ENCODE data around the gene PCGF2. TPM values are rescaled to one million over a fixed set of nuclear protein-coding genes. Genes with fewer than 3 reads are reported as not detected.
A peak's percentile ranks its signal among the peaks of the same experiment; 100 is the strongest.

PCGF2 gene
- total and polyA plus RNA-seq, 2 of the 8 experiments (the other 6 are each of a cell fraction or from before 2014, with no cell fraction given): 42.1 to 93.3 TPM

DNA sequence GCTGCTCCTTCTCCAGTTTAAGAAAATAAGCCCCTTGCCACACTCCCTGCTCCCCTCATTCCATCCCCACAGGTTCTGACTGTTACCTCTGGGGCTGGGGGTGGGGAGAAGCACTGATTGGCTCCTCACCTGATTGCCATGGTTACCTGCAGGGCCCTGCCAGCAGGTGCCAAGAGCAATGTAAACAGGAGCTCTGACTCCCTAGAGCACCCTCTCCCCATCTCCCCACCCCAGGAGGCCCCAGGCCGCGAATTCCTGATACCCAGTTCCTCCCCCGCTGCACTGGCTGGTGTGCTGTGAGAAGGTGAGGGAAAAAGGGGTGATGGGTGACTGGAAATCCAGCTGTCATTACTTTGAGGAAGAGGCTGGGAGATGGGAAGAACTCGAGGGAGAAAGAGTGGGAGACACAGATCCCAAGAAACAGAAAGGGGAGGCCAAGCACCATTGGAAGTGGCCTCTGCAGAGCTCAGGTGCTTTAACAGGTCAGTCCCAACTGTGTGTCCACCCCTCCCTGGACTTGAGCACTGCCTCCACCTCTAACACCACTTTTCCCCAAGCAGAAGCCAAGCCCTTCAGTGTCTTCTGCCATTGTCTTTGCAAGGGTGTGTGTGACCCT, 4.5 kb downstream of the PCGF2 start:
- H3K23ac ChIP-seq (ENCODE audit: insufficient read length): peak overlapping the region; percentile 70
- peaks cover 7 to 37% (median 22%) of the 10 kb centered on the region in 4 experiments for H3K4me1 ChIP-seq (replicated peaks in 1 of 4; ENCODE audit: control insufficient read depth in 3 of 4, insufficient read depth in 4 of 4, low read length in 3 of 4)
- H4K8ac ChIP-seq (ENCODE audit: extremely low read depth, insufficient read depth, low read length): no peak overlapping the region
- no peak overlapping the region for H2AK5ac ChIP-seq (ENCODE audit: low read depth, low read length)
- H3K36me3 ChIP-seq (ENCODE audit: control insufficient read depth in 2 of 4, insufficient read depth in 4 of 4, low read length in 3 of 4): peaks cover 0 to 14% (median 7%) of the 10 kb centered on the region in 4 experiments; a peak in 4 of 8 replicates
- H2AFZ ChIP-seq (ENCODE audit: low read length): no peak overlapping the region
- H3K9ac ChIP-seq (replicated peaks in 1 of 4; ENCODE audit: extremely low read depth in 1 of 4, low read depth in 3 of 4, low read length in 3 of 4): no peak overlapping the region
- ChIA-PET CTCF (ENCODE audit: partially characterized antibody) (interaction anchor here (0.8 to 4.6 kb wide), 3 partner anchors 9 to 25 kb away, joined by 3 to 40 read pairs (median 4); no protein-coding TSS in a partner anchor), POLR2A (ENCODE audit: partially characterized antibody) (interaction anchor here (0.7 to 4.8 kb wide), 8 partner anchors 6 to 179 kb away, joined by 3 to 40 read pairs (median 4); partner anchors contain the start of genes CISD3 and MLLT6)
- TF ChIP-seq, protein P1, sequence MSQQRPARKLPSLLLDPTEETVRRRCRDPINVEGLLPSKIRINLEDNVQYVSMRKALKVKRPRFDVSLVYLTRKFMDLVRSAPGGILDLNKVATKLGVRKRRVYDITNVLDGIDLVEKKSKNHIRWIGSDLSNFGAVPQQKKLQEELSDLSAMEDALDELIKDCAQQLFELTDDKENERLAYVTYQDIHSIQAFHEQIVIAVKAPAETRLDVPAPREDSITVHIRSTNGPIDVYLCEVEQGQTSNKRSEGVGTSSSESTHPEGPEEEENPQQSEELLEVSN (IDR thresholded peaks at IDR 0.05): no peak
- no peak for TF ChIP-seq POLR2A (IDR thresholded peaks at IDR 0.05; ENCODE audit: control extremely low read depth in 1 of 2, low read depth in 2 of 2, low read length in 2 of 2)
- TF ChIP-seq, protein P2, sequence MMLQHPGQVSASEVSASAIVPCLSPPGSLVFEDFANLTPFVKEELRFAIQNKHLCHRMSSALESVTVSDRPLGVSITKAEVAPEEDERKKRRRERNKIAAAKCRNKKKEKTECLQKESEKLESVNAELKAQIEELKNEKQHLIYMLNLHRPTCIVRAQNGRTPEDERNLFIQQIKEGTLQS (IDR thresholded peaks at IDR 0.05; ENCODE audit: insufficient read depth, low read depth, low read length): no peak
- no peak for TF ChIP-seq HDAC2 (IDR thresholded peaks at IDR 0.05; ENCODE audit: borderline replicate concordance in 1 of 2, low read depth in 2 of 2, low read length in 2 of 2)
- 0 out of 2 replicates have a peak, but pooled peaks have one; percentile 40 for TF ChIP-seq SP1 (IDR thresholded peaks at IDR 0.05; ENCODE audit: low read depth, low read length)
- TF ChIP-seq SIN3A (conservative IDR thresholded peaks at IDR 0.05 in 1 of 2, IDR thresholded peaks at IDR 0.05 in 1 of 2; ENCODE audit: low read depth in 1 of 2, low read length in 2 of 2): no peak; a peak in 1 of 4 replicates
- no peak for TF ChIP-seq KDM1A (IDR thresholded peaks at IDR 0.05; ENCODE audit: borderline replicate concordance, low read length)
- H4K91ac ChIP-seq (replicated peaks; ENCODE audit: insufficient read length, low read length): no peak overlapping the region
- no peak overlapping the region for H3K4ac ChIP-seq (replicated peaks; ENCODE audit: insufficient read length, low read depth, low read length)
- H3K79me1 ChIP-seq (ENCODE audit: low read depth, low read length): peaks cover 29% of the 10 kb centered on the region
- H3K9me3 ChIP-seq (ENCODE audit: insufficient read depth in 2 of 2, low read depth in 1 of 2, low read length in 1 of 2): no peaks in the 10 kb centered on the region
- peak overlapping the region; percentile 61 for H3K27ac ChIP-seq (ENCODE audit: low read depth, low read length)
- H3K23me2 ChIP-seq (ENCODE audit: low read depth, low read length): peaks cover 18% of the 10 kb centered on the region; the same call in 1 of the 2 replicates
- DNase-seq (ENCODE audit: low read depth in 1 of 2, low spot score in 2 of 2) (no peak), FAIRE-seq (no peak)
- no peak overlapping the region for H2BK15ac ChIP-seq (ENCODE audit: low read length)
- no peak overlapping the region for H2BK5ac ChIP-seq (ENCODE audit: low read depth, low read length)
- no peak overlapping the region for H4K5ac ChIP-seq (ENCODE audit: insufficient read length, low read depth, low read length)
- peaks cover 45 to 83% of the 10 kb centered on the region in 2 experiments for H3K79me2 ChIP-seq (ENCODE audit: control insufficient read depth in 1 of 2, insufficient read depth in 2 of 2, low read length in 2 of 2)
- peak overlapping the region in 3 of 4 experiments; percentile 1 to 39 (median 13); a peak in 5 of 8 replicates for H3K4me3 ChIP-seq (ENCODE audit: extremely low read depth in 1 of 4, insufficient read depth in 2 of 4, low read depth in 3 of 4, low read length in 4 of 4)
- H2BK120ac ChIP-seq (replicated peaks; ENCODE audit: low read depth, low read length): no peak overlapping the region
- peaks cover 43 to 56% of the 10 kb centered on the region in 2 experiments for H4K20me1 ChIP-seq (replicated peaks in 1 of 2; ENCODE audit: control insufficient read depth in 1 of 2, insufficient read depth in 2 of 2, low read length in 2 of 2)
- peak overlapping the region; percentile 60 to 68 for H3K4me2 ChIP-seq (ENCODE audit: insufficient read depth in 1 of 2, low read depth in 2 of 2, low read length in 2 of 2)
- 51% methylated on average over 4 of the region's 4 CpGs; no CpG with 5 or more reads in 1 of the 2 experiments for WGBS, 2 experiments (ENCODE audit: extremely low coverage in 1 of 2, insufficient coverage in 1 of 2, insufficient read length in 1 of 2, insufficient replicate concordance in 2 of 2, low coverage in 1 of 2, low lambda C conversion rate in 2 of 2, missing lambda C conversion rate in 1 of 2)
- H3K56ac ChIP-seq (replicated peaks; ENCODE audit: insufficient read length, low read depth, low read length): no peak overlapping the region
- H3K14ac ChIP-seq (ENCODE audit: insufficient read length): no peak overlapping the region
- no peaks in the 10 kb centered on the region for H3K27me3 ChIP-seq (replicated peaks in 1 of 4; ENCODE audit: control insufficient read depth in 3 of 4, extremely low read depth in 1 of 4, insufficient read depth in 3 of 4, low read length in 3 of 4)
- H2BK20ac ChIP-seq (ENCODE audit: low read length): no peak overlapping the region
- H3K18ac ChIP-seq (ENCODE audit: extremely low read depth, low read length): peak overlapping the region; percentile 90; the same call in 1 of the 2 replicates
- 0 out of 2 replicates have a peak overlapping the region, but pooled peaks have one; percentile 12 for H2BK12ac ChIP-seq (ENCODE audit: low read depth, low read length)
